Rectal smooth muscle tissue (tissue), 1 donor: ENCODE data around the gene KAZN.

Experiments
- H3K27ac ChIP-seq: one replicate; pipeline ENCODE4 v1.7.0; 2013; ENCODE audit warnings: low read depth, low read length, inconsistent platforms
- H3K27me3 ChIP-seq: one replicate; pipeline ENCODE4 v1.7.0; 2013; ENCODE audit warnings: low read length; ENCODE audit not compliant: control insufficient read depth, insufficient read depth
- H3K36me3 ChIP-seq: one replicate; pipeline ENCODE4 v1.7.0; 2013; ENCODE audit warnings: low read length; ENCODE audit not compliant: control insufficient read depth, insufficient read depth
- H3K4me1 ChIP-seq: one replicate; pipeline ENCODE4 v1.7.0; 2013; ENCODE audit warnings: low read length; ENCODE audit not compliant: control insufficient read depth, insufficient read depth
- H3K4me3 ChIP-seq: one replicate; pipeline ENCODE4 v1.7.0; 2013; ENCODE audit warnings: low read length
- H3K9ac ChIP-seq: one replicate; pipeline ENCODE4 v1.7.0; 2013; ENCODE audit warnings: low read length

The KAZN gene

DNA sequence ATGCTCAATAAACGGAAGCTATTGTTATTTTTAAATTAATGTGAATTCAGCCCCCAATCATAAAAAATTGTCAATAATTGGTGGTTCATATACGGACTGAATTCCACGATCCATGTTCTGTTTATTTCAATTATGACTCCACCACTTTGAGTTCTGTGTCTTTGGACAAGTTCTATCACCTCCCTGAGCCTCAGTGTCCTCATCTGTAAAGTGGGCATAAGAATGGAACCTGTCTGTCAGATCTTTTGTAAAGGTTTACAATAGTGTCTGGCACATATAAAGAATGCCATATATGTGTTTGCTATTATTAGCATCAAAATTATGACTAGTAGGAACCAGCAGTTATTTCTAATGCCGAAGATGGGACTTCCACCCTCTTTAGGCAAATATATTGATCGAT lies 183.3 kb downstream of the KAZN start:
- Histone ChIP-seq H3K27ac (no peak overlapping the region), H3K9ac (no peak overlapping the region), H3K4me1 (no peaks in the 10 kb centered on the region), H3K27me3 (no peaks in the 10 kb centered on the region), H3K36me3 (no peaks in the 10 kb centered on the region), H3K4me3 (no peak overlapping the region)

DNA sequence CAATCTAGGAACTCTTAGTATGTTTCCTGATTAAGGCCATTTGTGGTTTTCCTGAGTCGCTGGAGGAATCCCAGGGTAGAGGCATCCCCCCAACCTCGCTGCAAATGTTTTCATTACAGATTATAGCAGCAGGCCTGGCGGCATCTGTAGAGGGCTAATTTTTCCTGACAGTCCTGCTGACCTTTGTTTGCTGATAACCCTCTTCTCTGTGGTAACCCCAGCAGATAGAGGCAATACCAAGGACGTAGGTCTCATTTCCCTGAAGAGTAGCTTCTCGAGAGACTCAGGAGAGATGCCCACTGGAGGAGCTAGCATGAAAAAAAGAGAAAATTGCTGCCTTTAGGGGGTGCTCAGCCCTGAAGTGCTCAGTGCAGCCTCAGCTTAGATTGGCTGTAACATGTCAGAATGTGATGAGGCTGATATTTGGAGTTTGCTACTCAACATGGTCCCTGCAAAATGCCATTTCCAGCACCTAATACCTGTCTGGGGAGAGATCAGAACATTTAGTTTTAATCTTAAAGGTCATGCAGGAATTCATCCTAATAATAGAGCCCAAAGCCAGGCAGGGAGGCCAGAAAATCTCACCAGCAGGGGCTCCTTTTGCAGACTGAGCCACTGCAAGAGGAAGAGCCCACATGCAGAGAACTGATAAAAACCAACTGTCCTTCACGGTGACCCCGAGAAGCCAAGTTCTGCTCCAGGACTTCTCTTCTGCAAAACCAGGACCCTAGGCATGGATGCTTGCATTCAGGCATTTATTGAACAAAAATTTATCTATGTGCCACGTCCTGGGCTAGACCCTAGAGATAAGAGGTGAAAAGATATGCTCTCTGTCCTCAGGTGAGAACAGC lies 184.5 kb downstream of the KAZN start:
- Histone ChIP-seq H3K9ac (no peak overlapping the region), H3K27me3 (no peaks in the 10 kb centered on the region), H3K36me3 (no peaks in the 10 kb centered on the region), H3K27ac (no peak overlapping the region), H3K4me1 (no peaks in the 10 kb centered on the region), H3K4me3 (no peak overlapping the region)

DNA sequence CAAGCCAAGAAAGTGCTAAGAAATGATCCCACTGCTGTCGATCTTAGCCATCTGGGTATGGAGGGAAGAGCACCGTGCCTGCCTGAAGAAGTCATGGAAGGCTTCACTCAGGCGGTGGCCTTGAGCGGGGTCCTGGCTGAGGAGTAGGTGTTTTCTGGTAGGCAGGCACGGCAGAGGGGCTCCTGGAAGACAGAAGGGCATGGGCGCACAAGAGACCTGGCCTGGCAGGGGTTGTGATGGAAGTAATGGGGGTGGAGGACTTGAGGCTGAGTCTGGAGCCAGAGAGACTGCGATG lies 185.1 kb downstream of the KAZN start:
- H3K4me3 ChIP-seq: no peak overlapping the region
- no peaks in the 10 kb centered on the region for H3K36me3 ChIP-seq
- no peak overlapping the region for H3K9ac ChIP-seq
- no peaks in the 10 kb centered on the region for H3K27me3 ChIP-seq
- H3K4me1 ChIP-seq: no peaks in the 10 kb centered on the region
- no peak overlapping the region for H3K27ac ChIP-seq

DNA sequence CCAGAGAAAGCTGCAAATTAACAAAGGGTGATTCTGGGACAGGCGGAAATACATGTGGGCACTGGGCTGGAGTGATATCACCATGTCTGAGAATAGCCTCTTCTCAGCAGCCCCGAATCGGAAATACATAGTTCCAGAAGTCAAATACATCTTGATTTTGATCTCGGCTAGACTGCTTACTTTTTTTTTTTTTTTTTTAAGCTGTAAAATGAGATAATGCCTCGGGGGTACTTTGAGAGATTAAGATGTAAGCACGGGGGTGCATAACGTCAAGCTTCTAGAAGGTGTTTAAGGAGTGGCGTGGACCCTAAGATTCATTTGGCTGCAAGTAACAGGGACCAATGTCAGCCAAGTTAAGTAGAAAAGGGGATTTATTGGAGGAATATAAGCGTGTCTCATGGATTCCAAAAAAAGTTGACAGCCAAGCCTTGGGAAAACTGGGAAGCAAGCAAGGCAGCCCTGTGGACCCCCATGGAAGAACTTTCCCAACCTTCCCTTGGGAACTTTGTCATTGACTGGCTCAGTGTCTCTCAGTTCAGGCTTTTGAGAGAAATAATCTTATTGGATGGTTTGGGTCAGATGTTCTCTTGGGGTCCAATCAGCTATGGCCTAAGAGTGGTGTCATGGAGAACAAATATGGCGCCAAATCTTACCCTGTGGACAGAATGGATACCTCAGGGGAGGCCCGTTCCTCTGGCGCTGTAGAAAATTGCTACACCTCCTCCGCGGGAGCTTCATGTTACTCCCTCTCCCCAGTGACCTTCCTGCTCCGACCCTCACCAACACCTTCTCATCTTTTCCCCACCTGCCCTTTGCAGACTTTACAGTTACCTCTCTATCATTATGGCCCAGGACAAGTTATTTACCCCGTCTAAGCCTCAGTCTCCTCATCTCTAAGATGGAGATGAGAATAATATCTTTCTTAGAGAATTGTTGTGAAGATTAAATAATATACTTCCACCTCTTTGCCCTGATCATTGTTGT lies 186.6 kb downstream of the KAZN start:
- no peak overlapping the region for H3K9ac ChIP-seq
- H3K27me3 ChIP-seq: no peaks in the 10 kb centered on the region
- H3K4me3 ChIP-seq: no peak overlapping the region
- no peak overlapping the region for H3K27ac ChIP-seq
- H3K4me1 ChIP-seq: no peaks in the 10 kb centered on the region
- H3K36me3 ChIP-seq: no peaks in the 10 kb centered on the region

DNA sequence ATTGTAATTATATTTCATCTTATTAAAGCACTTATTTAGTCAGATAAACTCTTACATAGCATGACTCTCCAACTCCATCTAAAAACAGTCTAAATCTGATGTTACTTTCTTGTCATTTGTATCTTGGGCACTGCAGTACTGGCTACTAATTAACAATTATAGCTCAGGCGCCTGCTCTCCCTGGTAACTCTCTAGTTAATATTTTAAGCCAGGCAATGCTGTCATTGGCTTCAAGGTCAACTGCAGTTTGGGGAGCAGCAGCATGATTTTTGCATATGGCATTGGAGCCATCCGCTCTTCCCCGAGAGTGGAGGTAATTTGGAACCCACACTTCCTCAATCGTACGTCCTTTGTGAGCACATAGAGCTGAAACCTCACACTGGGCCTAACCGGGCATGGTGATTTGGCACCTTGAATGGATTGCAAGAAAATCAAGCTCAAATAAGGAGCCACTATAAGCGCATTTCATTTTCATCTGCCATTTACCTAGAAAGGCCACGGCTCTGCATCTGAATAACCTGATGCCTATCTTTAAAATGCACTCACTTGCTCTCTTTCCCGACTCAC lies 187.7 kb downstream of the KAZN start:
- Histone ChIP-seq H3K9ac (no peak overlapping the region), H3K4me3 (no peak overlapping the region), H3K36me3 (no peaks in the 10 kb centered on the region), H3K27me3 (no peaks in the 10 kb centered on the region), H3K4me1 (no peaks in the 10 kb centered on the region), H3K27ac (no peak overlapping the region)

DNA sequence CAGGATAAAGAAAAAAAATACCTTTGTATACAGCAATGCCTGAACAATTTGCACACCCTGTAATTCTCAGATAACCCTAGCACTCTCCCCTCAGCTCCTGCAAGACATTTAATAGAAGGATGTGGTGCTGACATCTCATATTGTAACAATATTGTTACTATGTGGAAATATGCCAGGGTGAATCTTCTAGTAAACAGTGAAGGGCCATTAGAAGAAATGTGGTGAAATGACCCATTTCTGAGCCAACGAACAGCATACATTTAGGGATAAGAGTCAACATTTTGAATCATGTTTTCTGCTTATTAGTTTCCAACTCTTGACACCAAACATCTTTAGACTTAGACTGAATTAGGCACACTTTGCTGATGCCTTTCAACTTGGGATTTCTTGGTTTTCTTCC lies 188.2 kb downstream of the KAZN start:
- Histone ChIP-seq H3K4me3 (no peak overlapping the region), H3K27ac (no peak overlapping the region), H3K27me3 (no peaks in the 10 kb centered on the region), H3K4me1 (no peaks in the 10 kb centered on the region), H3K9ac (no peak overlapping the region), H3K36me3 (no peaks in the 10 kb centered on the region)

DNA sequence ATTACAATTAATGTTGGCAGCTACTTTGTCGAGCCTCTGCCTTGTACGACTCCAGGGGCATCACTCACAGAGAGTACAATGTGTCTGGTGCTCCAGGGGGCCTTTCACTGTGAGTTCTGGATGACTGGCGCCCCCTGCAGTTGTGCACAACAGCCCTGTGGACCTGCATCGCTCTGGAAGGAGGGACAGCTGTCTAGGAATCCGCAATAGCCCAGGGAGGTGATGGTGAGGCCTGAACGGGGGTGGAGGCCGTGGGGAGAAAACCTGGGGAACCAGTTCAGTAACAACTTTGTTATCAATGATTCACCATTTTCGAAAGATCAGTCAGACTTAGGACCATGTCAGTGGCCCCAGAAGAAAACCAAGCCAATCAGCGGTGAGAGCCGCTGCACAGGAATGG lies 189.1 kb downstream of the KAZN start:
- H3K36me3 ChIP-seq: no peaks in the 10 kb centered on the region
- no peaks in the 10 kb centered on the region for H3K27me3 ChIP-seq
- no peak overlapping the region for H3K9ac ChIP-seq
- H3K4me1 ChIP-seq: no peaks in the 10 kb centered on the region
- H3K27ac ChIP-seq: no peak overlapping the region
- no peak overlapping the region for H3K4me3 ChIP-seq

DNA sequence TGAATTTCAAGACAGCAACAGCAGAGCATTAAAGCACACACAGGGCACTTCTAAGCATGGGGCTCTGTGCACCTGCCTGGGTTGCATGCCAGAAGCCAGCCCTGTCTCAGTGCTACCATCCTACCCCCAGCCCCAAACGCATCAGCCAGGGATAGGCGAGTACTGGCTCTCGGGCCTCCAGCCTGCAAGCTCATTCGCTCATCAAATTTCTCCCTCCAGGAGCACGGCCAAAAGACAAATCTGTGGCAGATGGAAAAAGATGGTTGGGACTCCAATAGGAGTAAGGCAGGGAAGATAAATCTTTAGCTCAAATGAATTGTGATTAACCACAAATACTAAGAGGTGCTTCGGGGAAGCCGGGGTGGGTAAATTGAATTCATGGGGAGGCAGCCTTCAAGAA lies 189.6 kb downstream of the KAZN start:
- no peak overlapping the region for H3K9ac ChIP-seq
- H3K4me1 ChIP-seq: no peaks in the 10 kb centered on the region
- no peak overlapping the region for H3K4me3 ChIP-seq
- no peak overlapping the region for H3K27ac ChIP-seq
- no peaks in the 10 kb centered on the region for H3K36me3 ChIP-seq
- no peaks in the 10 kb centered on the region for H3K27me3 ChIP-seq

DNA sequence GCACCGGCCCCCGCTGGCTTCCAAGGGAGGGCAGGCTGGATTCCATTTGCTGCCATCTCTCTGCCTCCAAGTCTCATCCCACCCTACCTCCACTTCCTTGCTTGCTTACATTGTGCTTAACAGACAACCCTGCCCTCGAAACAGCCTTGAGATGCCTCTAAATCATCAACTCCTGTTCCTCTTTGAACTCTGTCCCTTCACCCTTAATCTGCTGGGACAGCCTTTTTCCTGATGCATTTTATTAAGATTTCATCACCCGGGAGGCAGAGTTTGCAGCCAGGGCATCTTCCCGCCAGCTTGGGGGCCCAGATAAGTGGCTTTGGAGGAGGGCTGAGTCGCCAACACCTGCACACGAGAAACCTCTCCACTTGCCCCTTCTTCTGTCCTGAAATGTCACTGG lies 192.5 kb downstream of the KAZN start:
- Histone ChIP-seq H3K4me1 (no peaks in the 10 kb centered on the region), H3K36me3 (no peaks in the 10 kb centered on the region), H3K9ac (no peak overlapping the region), H3K4me3 (no peak overlapping the region), H3K27ac (no peak overlapping the region), H3K27me3 (no peaks in the 10 kb centered on the region)

DNA sequence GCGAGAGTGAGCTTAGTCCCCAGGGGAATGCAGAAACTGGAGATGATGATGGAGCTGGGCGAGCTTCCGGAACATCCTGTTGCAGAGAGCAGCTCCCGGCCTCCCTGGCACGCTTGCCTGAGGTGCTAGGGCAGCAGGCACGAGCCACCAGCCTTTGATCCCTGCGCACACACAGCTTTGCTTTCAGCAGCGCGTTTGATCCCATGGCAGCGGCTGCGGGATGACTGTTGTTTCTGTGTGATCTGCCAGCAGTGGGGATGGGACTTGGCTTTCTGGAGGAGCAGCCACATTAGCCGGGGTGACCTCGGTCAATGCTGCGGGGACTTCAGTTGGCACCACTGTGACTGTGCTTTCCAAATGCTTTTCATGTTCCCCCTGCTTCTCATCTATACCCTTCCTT lies 193.2 kb downstream of the KAZN start:
- no peak overlapping the region for H3K9ac ChIP-seq
- no peak overlapping the region for H3K27ac ChIP-seq
- no peaks in the 10 kb centered on the region for H3K27me3 ChIP-seq
- no peaks in the 10 kb centered on the region for H3K4me1 ChIP-seq
- H3K36me3 ChIP-seq: no peaks in the 10 kb centered on the region
- H3K4me3 ChIP-seq: no peak overlapping the region

DNA sequence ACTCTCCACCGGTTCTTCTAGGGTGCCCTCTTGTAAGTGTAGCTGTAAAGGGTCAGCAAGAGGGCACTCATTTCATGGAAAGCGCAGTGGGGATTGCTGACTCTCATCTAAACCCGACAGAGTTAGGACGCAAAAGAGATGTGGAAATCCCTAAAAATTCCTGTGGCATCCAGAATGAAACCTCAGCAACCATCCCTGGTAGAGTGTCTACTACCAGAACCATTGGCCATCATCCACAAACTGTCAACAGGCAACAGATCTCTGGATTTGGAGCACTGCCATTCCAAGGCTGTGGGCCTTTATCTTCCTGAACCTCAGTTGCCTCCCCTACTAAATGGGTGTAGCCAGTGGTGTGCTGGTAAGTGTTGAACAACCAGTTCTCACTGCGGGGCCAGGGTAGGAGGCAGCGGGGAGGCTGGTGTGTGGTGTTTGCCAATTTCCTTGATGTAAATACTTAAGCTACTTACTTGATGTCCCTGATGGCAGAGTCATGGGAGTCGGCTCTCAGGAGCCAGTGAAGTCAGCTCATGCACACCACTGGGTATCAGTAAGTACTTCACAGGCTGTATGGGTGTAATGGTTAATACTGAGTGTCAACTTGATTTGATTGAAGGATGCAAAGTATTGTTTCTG lies 195.8 kb downstream of the KAZN start:
- H3K9ac ChIP-seq: no peak overlapping the region
- no peaks in the 10 kb centered on the region for H3K27me3 ChIP-seq
- H3K36me3 ChIP-seq: no peaks in the 10 kb centered on the region
- H3K4me1 ChIP-seq: no peaks in the 10 kb centered on the region
- H3K27ac ChIP-seq: no peak overlapping the region
- no peak overlapping the region for H3K4me3 ChIP-seq

DNA sequence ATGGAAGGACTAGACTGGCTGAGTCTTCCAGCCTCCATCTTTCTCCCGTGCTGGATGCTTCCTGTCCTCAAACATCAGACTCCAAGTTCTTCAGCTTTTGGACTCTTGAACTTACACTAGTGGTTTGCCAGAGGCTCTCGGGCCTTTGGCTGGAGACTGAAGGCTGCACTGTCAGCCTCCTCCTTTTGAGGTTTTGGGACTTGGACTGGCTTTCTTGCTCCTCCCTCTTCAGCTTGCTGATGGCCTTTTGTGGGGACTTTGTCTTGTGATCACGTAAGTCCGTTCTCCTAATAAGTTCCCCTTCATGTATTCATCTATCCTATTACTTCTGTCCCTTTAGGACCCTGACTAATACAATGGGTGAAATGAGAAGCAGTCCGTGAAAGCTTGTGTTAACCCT lies 196.4 kb downstream of the KAZN start:
- no peaks in the 10 kb centered on the region for H3K27me3 ChIP-seq
- H3K4me3 ChIP-seq: no peak overlapping the region

More for the DNA sequence above, 196.4 kb downstream of the KAZN start:
- Histone ChIP-seq H3K4me1 (no peaks in the 10 kb centered on the region), H3K36me3 (no peaks in the 10 kb centered on the region), H3K9ac (no peak overlapping the region), H3K27ac (no peak overlapping the region)
